Stimulated activated CD8-positive, alpha-beta memory T cell treated with anti-CD3 and anti-CD28 coated beads, Interleukin-7, amount 100 ng/mL, for 48 hours (primary cell): ENCODE data around the gene PTPRS.
"Not testable (repeated sequence)": the region's sequence is repeated elsewhere in the genome, so short reads cannot be mapped to it uniquely, and the experiment has no call there.

Experiments used
- DNase-seq, 2 donors: peaks; one replicate each; pipeline ENCODE4 v3.0.0-alpha.2; 2020; ENCODE audit warnings: low read depth in 1 of 2; ENCODE audit errors: extremely low read depth in 1 of 2

The PTPRS gene

GRCh38 chr19:5340637-5341447 lies at the start of gene PTPRS:
Gene PTPRS, minus strand, starts transcription at chr19:5340812. Its CDS starts 54,672 bp downstream, at chr19:5286140.
- DNase-seq, result peak; percentile 55 to 57

DNA sequence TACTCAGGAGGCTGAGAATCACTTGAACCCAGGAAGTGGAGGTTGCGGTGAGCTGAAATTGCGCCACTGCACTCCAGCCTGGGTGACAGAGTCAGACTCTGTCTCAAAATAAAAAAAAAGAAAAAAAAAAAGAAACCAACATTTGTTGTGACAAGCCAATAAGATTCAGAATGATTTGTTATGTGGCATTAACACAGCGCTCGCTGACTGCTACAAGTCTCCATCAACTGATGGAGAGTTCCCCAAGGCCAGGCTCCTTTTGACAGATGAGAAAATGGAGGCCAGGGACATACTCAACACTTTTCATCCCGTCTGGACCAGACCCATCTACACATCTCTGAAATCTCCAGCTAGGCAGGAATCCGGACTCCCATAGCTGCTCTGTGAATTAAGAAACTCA lies 48.7 kb upstream of the PTPRS start:
- DNase-seq, result no peak

DNA sequence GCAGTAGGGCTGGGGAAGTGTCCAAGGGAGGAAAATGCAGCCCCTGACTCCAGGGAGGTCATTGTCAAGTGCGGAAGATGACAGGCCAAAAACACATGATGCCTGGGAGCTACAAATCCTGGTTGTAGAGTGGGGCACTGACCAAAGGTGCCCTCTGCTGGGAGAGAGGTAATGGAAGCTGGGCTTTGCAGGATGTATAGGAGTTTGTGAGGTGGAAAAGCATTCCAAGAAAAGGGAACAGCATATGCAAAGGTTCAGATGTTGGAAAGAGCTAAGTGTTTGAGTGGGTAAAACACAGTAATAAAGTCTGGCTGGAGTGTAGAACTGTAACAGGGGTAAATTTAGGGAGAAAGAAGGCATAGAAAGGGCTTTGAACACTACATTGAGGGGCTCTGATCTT lies 46.9 kb upstream of the PTPRS start:
- DNase-seq, result no peak

- DNase-seq, result no peak
Measured at GRCh38 chr19:5386841-5387240, 46.2 kb upstream of the PTPRS start.

DNA sequence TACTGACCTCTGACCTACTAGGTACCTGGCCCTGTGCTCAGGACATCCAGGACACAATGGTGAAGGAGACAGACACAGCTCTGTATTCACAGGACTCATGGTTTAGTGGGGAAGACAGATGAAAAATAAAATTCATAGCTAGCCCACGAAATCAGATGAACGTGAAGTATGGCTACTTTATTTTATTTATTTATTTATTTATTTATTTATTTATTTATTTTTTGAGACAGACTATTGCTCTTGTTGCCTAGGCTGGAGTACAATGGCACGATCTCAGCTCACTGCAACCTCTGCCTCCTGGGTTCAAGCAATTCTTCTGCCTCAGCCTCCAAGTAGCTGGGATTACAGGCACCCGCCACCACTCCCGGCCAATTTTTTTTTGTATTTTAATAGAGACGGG lies 40.6 kb upstream of the PTPRS start:
- not testable (repeated sequence) for DNase-seq

DNA sequence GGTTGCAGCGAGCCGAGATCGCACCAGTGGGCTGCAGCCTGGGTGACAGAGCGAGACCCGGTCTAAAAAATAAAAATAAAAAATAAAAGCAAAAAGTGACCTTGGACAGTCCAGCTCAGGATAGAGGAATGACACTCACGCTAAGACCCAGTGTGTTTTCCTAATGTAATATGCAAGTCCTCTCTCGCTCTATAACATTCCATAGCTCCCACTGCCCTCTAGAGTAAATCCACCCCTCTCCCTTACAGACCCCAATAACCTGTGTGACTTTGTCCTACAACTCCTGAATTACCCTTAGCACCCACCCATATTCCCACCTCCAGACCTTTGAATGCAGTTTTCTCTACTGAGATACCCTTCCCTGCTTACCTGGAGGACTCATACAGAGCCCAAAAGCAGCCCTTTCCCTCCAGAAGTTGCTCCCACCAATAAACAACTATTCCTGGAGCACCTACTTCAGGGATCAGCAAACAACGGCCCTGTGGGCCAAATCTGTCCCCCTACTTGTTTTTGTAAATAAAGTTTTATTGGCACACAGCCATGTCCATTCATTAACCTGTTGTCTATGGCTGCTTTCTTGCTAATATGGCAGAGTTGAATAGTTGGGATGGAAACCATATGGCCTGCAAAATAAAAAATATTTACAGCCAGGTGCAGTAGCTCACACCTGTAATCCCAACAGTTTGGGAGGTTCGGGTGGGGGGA lies 39.8 kb upstream of the PTPRS start:
- no peak for DNase-seq

GRCh38 chr19:5376928-5377327 lies 36.3 kb upstream of the PTPRS start:
- no peak for DNase-seq

DNA sequence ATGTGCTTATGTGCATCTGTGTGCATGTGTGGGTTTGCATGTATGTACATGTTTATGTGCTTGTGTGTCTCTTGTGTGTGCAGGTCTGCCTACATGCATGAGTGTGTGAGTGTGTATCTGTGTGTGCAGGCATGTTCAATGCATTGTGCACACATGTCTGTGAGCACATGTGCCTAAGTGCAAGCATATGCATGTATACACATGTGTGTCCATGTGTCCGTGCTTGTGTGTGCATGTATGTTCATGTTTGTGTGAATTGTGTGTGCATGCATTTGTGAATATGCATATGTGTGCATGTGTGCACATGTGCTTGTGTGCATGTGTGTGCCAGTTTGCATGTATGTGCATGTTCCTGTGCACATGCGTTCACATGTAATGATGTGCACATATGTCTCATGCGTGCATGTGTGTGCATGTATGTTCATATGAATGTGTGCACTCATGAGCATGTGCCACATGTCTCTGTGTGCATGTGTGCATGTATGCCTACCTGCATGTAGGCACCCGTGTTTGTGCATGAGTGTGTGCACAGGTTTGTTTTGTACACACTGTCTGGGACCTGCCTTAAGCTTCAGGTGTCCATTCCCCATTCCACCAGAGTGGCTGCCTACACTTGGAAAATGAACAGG lies 32.1 kb upstream of the PTPRS start:
- DNase-seq, result no peak

GRCh38 chr19:5369962-5370367 lies 29.4 kb upstream of the PTPRS start:
- DNase-seq, result peak; percentile 33 to 52

DNA sequence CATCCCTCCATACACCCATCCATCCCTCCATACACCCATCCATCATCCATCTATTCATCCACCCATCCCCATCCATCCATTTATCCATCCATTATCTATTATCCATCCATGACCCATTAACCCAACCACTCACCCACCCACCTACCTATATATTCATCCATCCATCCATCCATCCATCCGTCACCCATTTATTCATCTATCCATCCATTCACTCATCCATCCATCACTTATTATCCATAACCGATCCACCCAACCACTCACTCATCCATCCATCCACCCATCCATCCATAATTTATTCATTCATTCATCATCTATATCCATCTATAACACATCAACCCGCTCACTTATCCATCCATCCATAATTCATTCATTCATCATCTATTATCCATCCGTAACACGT lies 28.7 kb upstream of the PTPRS start:
- DNase-seq, result no peak

DNA sequence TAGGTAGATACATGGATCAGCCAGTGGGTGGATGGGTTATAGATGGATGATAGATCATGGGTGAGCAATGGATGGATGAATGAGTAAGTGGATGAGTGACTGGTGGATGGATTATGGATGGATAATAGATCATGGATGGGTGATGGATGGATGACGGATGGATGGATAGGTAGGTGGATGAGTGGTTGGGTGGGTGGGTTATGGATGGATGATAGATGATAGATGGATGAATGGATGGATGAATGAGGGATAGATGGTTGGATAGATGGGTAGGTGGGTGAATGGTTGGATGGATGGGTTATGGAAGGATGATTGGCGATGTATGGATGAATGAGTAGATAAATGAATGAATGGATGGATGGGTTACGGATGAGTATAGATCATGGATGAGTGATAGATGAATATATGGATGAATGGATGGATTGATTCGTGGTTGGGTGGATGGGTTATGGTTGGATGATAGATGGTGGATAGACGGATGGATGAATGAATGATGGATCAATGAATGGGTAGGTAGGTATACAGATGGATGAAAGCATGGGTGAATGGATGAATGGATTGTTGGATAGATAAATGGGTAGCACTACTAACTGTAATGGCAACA lies 27.0 kb upstream of the PTPRS start:
- no peak for DNase-seq

DNA sequence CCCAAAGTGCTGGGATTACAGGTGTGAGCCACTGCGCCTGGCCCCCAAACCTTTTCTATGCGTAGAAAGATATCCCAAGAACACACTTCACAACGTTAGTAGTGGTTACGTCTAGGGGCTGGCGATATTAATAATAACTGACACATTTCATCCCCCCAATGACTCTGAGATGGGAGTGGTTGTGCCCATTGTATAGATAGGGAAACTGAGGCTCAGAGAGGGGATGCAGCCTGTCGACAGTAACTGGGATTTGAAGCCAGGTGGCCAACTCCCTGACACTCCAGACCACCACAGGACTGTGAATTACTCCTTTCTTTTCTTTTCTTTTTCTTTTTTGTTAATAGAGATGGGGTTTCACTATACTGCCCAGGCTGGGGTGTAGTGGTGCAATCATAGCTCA lies 25.3 kb upstream of the PTPRS start:
- DNase-seq, result no peak

DNA sequence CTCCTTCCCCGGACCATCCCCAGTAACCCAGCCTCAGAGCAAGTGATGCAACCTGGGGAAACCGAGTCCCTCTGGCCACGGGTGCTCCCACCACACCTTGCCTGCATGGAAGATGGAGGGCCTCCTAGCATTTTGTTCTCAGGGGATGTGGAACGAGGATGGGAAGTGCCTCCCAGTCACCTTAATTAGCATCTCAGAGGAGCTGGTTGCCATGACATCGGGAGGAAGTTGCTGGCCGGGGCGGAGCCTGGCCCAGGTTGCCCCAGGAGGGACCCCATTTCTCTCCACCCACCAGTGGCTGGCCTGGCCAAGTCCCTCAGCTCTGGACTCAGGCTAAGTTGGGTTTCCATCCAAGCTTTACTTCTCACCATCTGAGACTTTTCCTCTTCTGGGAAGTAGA lies 24.1 kb upstream of the PTPRS start:
- no peak for DNase-seq

DNA sequence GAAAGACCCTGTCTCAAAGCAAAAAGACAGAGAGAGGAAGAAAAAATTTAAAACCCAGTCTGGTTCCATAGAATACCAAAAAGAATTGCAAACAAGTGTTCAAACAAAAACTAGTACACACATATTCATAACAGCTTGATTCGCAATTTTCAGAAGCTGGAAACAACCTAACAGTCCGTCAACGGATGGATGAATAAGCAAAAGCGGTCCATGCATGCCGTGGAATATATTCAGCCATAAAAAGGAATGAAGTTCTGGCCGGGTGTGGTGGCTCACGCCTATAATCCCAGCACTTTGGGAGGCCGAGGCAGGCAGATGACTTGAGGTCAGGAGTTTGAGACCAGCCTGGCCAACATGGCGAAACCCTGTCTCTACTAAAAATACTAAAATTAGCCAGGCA lies 21.2 kb upstream of the PTPRS start:
- not testable (repeated sequence) for DNase-seq

DNA sequence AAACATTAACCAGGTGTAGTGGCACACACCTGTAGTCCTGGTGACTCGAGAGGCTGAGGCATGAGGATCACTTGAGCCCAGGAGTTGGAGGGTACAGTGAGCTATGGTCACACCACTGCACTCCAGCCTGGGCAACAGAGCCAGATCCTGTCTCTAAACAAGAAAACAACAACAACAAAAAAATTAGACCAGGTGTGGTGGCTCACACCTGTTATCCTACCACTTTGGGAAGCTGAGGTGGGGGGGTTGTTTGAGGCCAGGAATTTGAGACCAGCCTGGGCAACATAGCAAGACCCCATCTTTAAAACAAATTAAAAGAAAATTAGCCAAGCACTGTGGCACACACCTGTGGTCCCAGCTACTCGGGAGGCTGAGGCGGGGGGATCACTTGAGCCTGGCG lies 20.8 kb upstream of the PTPRS start:
- no peak for DNase-seq

DNA sequence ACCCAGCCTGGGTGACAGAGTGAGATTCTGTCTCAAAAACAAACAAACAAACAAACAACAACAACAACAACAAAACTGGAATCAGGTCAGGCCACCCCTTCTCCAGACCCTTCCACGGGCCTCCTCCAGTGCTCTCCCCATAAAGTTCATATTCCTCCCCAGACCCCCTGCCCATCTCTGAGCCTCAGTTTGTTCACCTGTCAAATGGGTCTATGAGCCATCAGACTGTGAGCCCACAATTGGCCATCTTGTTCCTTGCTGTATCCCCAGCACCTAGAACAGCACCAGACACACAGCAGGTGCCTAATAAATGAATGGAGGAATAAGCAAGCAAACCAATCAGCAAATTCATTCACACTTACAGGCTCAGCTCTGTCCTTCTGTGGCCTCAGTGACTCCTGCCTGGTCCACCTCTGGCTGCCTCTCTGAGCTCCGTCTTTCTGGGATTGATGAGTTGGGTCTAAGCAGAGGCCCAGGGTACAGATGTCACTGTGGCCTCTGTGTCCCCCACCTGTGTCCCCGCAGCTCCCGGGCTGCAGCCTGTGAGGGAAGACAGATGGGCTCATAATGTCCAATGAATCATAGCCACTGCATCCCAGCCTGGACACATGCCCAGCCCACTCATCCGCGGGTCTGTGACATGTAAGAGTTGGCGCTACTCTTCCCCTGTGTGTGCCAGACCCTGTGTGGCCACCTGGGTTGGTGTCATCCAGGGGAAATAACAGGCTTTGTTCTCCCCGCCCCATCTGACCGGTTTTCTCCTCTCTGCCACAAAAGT lies 19.6 kb upstream of the PTPRS start:
- DNase-seq, result no peak

GRCh38 chr19:5358173-5358800 lies 17.7 kb upstream of the PTPRS start:
- DNase-seq, result no peak

DNA sequence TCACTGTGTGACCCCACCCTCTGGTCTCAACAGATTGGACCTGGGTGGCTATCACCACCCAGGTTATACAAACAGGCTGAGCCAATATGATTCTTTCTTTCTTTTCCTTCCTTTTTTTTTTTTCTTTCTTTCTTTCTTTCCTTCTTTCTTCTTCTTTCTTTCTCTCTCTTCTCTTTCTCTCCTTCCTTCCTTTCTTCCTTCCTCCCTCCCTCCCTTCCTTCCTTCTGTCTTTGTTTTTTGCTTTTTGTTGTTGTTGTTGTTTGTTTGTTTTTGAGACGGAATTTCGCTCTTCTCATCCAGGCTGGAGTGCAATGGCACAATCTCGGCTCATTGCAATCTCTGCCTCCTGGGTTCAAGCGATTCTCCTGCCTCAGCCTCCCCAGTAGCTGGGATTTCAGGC lies 17.0 kb upstream of the PTPRS start:
- DNase-seq, result no peak

DNA sequence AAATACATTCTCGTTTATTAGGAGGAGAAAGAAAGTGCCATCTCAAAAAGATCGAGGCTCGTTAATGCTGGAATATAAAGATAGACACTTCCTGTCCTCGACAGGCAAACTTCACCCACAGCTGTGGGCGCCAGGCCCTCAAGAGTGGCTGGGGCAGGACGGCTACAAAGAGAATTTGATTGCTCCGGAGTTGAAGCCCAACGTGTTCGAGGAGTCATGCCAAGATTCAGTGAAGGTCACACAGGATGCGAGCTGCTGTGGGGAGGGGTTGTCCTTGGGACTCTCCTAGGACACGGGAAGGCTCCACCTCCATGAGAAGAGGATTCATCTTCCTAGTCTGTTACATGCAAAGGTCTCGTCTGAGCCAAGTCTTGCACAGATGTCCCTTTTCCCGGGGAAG lies 16.3 kb upstream of the PTPRS start:
- no peak for DNase-seq

DNA sequence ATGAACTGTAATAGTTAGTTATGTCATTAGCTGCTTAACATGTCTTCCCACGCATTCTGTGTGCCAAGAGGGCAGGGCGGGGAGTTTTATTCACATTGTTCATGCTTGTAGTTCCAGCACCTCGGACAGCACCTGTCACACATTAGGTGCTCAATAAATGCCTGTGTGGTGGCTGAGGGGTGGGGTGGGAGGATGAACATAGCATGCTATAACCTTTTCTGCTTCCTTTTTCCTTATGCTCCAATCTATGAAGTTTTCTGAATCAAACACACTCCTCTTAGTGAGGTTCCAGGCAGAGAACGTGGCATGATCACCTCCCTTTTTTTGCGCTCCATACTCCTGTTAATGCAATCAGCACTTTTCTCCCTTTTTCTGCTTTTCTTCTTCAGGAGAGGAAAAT lies 15.8 kb upstream of the PTPRS start:
- no peak for DNase-seq
